SK-N-SH treated with all-trans-retinoic acid at 6 μM for 48 hours (cell line): ENCODE data around the gene OVCA2.
A peak's percentile ranks its signal among the peaks of the same experiment; 100 is the strongest.

Experiments used
- BACH2 ChIP-seq: fragments of 250-450 bp; sonication (Bioruptor Pico); IDR thresholded peaks from 2 replicates; pipeline ENCODE4 v1.9.0; 2021; ENCODE audit warnings: mild to moderate bottlenecking, borderline replicate concordance
- ESRRG ChIP-seq: fragments of 250-450 bp; sonication (Bioruptor Pico); IDR thresholded peaks from 2 replicates; pipeline ENCODE4 v1.6.1; 2021; ENCODE audit warnings: mild to moderate bottlenecking
- GLIS3 ChIP-seq: fragments of 250-450 bp; sonication (Bioruptor Pico); IDR thresholded peaks from 2 replicates; pipeline ENCODE4 v1.5.0; 2020; ENCODE audit warnings: mild to moderate bottlenecking, moderate library complexity
- OSR1 ChIP-seq: fragments of 250-450 bp; sonication (Bioruptor Pico); IDR thresholded peaks from 2 replicates; pipeline ENCODE4 v1.8.0; 2022; ENCODE audit warnings: moderate library complexity, mild to moderate bottlenecking, inconsistent platforms
- RARB ChIP-seq: fragments of 250-450 bp; sonication (Bioruptor Pico); IDR thresholded peaks from 2 replicates; pipeline ENCODE4 v1.8.0; 2021; ENCODE audit warnings: mild to moderate bottlenecking, moderate library complexity
- ZFP3 ChIP-seq: fragments of 250-450 bp; sonication (Bioruptor Pico); IDR thresholded peaks from 2 replicates; pipeline ENCODE4 v1.5.0; 2020; ENCODE audit warnings: mild to moderate bottlenecking, moderate library complexity
- ZFP30 ChIP-seq: fragments of 450-650 bp; formaldehyde crosslinking; IDR thresholded peaks from 2 replicates; pipeline ENCODE4 v1.5.0; 2022; ENCODE audit warnings: mild to moderate bottlenecking, moderate library complexity
- ZNF70 ChIP-seq: fragments of 450-650 bp; formaldehyde crosslinking; IDR thresholded peaks from 2 replicates; pipeline ENCODE4 v1.5.0; 2020; ENCODE audit warnings: mild to moderate bottlenecking, moderate library complexity
- ZNF8 ChIP-seq: fragments of 450-650 bp; formaldehyde crosslinking; IDR thresholded peaks from 2 replicates; pipeline ENCODE4 v1.5.0; 2020; ENCODE audit warnings: mild to moderate bottlenecking, moderate library complexity
- TF ChIP-seq, protein P1 (sequence below): fragments of 250-450 bp; sonication (Bioruptor Pico); IDR thresholded peaks from 2 replicates; pipeline ENCODE4 v1.8.0; 2020; ENCODE audit warnings: mild to moderate bottlenecking, moderate library complexity, borderline replicate concordance
- TF ChIP-seq, protein P2 (sequence below): fragments of 250-450 bp; sonication (Bioruptor Pico); IDR thresholded peaks from 2 replicates; pipeline ENCODE4 v1.5.1; 2020; ENCODE audit warnings: low read depth, mild to moderate bottlenecking, moderate library complexity
- TF ChIP-seq, protein P3 (sequence below): fragments of 250-450 bp; sonication (Bioruptor Pico); IDR thresholded peaks from 2 replicates; pipeline ENCODE4 v1.8.0; 2021; ENCODE audit warnings: low read depth, mild to moderate bottlenecking, moderate library complexity, borderline replicate concordance

DNA sequence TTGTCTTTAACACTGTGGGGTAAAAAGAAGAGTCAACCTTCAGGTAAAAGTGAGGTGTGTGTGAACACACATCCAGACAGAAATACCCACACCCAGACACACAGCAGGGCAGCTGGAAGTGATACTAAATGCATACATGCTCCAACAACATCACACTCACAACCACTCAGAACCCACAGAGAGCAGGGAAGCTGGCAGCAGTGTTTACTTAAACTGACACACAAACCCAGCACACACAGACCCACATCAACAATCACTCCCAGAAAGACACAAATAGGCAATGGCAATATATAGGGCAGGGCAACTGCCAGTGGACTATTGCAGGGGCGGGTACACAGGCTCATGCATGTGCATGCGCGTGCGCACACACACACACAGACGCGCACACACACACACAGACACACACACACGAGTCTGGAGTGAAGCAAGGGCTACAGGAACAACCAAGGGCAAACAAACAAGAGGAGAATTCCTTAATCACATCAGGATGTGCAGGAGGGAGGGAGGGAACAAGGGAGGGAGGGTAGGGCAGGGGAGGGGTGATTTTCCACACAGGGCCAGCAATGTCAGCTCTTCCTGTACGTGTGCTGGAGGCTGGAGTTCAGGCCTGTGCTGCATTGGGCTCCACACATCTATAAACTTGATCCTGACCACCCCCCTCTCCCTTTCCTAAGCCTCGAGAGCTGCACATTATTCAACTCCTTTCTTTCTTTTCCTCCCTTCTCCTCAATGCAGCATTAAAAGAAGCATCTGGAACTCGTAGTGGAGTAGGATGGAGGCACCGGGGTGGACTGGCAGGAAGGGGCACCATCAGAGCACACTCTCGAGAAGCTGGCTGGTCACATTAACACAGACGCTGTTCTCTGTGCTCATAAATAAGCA, 43.2 kb downstream of the OVCA2 start:
- peak; percentile 6; the same call in 1 of the 2 replicates for TF ChIP-seq RARB (CRISPR knock-in tag)
- no peak for TF ChIP-seq OSR1 (CRISPR knock-in tag)
- no peak for TF ChIP-seq ZNF8 (CRISPR knock-in tag)
- TF ChIP-seq ZFP30 (CRISPR knock-in tag) = no peak
- TF ChIP-seq GLIS3 = no peak
- peak; percentile 48; the same call in 1 of the 2 replicates for TF ChIP-seq BACH2 (CRISPR knock-in tag)
- no peak for TF ChIP-seq ZFP3 (CRISPR knock-in tag)
- TF ChIP-seq, protein P1, sequence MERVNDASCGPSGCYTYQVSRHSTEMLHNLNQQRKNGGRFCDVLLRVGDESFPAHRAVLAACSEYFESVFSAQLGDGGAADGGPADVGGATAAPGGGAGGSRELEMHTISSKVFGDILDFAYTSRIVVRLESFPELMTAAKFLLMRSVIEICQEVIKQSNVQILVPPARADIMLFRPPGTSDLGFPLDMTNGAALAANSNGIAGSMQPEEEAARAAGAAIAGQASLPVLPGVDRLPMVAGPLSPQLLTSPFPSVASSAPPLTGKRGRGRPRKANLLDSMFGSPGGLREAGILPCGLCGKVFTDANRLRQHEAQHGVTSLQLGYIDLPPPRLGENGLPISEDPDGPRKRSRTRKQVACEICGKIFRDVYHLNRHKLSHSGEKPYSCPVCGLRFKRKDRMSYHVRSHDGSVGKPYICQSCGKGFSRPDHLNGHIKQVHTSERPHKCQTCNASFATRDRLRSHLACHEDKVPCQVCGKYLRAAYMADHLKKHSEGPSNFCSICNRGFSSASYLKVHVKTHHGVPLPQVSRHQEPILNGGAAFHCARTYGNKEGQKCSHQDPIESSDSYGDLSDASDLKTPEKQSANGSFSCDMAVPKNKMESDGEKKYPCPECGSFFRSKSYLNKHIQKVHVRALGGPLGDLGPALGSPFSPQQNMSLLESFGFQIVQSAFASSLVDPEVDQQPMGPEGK = no peak
- TF ChIP-seq ZNF70 (CRISPR knock-in tag) = peak; percentile 89
- TF ChIP-seq, protein P2, sequence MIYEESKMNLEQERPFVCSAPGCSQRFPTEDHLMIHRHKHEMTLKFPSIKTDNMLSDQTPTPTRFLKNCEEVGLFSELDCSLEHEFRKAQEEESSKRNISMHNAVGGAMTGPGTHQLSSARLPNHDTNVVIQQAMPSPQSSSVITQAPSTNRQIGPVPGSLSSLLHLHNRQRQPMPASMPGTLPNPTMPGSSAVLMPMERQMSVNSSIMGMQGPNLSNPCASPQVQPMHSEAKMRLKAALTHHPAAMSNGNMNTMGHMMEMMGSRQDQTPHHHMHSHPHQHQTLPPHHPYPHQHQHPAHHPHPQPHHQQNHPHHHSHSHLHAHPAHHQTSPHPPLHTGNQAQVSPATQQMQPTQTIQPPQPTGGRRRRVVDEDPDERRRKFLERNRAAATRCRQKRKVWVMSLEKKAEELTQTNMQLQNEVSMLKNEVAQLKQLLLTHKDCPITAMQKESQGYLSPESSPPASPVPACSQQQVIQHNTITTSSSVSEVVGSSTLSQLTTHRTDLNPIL = no peak
- TF ChIP-seq ESRRG (CRISPR knock-in tag) = peak; percentile 93; the same call in 1 of the 2 replicates
- TF ChIP-seq, protein P3, sequence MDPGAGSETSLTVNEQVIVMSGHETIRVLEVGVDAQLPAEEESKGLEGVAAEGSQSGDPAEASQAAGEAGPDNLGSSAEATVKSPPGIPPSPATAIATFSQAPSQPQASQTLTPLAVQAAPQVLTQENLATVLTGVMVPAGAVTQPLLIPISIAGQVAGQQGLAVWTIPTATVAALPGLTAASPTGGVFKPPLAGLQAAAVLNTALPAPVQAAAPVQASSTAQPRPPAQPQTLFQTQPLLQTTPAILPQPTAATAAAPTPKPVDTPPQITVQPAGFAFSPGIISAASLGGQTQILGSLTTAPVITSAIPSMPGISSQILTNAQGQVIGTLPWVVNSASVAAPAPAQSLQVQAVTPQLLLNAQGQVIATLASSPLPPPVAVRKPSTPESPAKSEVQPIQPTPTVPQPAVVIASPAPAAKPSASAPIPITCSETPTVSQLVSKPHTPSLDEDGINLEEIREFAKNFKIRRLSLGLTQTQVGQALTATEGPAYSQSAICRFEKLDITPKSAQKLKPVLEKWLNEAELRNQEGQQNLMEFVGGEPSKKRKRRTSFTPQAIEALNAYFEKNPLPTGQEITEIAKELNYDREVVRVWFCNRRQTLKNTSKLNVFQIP (CRISPR knock-in tag) = no peak
